HepG2 (cell line): ENCODE data around the gene SYNE3. TPM values are rescaled to one million over a fixed set of nuclear protein-coding genes. Genes with fewer than 3 reads are reported as not detected.

Source experiments
- ELK4 ChIP-seq: sonication (generic); formaldehyde crosslinking; IDR thresholded peaks from 2 replicates; pipeline ENCODE4 v1.9.0; 2021; ENCODE audit warnings: missing genetic modification reagents, borderline replicate concordance
- HDAC2 ChIP-seq: sonication (generic); formaldehyde crosslinking; IDR thresholded peaks from 2 replicates; pipeline ENCODE4 v1.4.0; 2020; ENCODE audit warnings: missing genetic modification reagents
- HNRNPLL ChIP-seq: fragments of 200-400 bp; formaldehyde crosslinking; IDR thresholded peaks from 2 replicates; pipeline ENCODE4 v1.6.1; 2017; ENCODE audit warnings: mild to moderate bottlenecking, low read depth, low read length; ENCODE audit not compliant: poor library complexity, severe bottlenecking
- HOXA5 ChIP-seq: sonication (generic); formaldehyde crosslinking; IDR thresholded peaks from 2 replicates; pipeline ENCODE4 v1.4.0; 2020; ENCODE audit warnings: missing genetic modification reagents
- KLF12 ChIP-seq: sonication (generic); formaldehyde crosslinking; IDR thresholded peaks from 2 replicates; pipeline ENCODE4 v1.4.0; 2020; ENCODE audit warnings: missing genetic modification reagents, borderline replicate concordance
- PCBP1 ChIP-seq: fragments of 200-400 bp; formaldehyde crosslinking; IDR thresholded peaks from 2 replicates; pipeline ENCODE4 v1.6.1; 2017; ENCODE audit warnings: mild to moderate bottlenecking, low read depth, low read length, borderline replicate concordance
- POLR2G ChIP-seq: fragments of 200-400 bp; formaldehyde crosslinking; IDR thresholded peaks from 2 replicates; pipeline ENCODE4 v1.6.1; 2018; ENCODE audit warnings: mild to moderate bottlenecking, low read depth, low read length, moderate library complexity
- SCMH1 ChIP-seq: sonication (generic); formaldehyde crosslinking; IDR thresholded peaks from 2 replicates; pipeline ENCODE4 v1.9.0; 2021; ENCODE audit warnings: missing genetic modification reagents, mild to moderate bottlenecking, borderline replicate concordance
- SP4 ChIP-seq: sonication (generic); formaldehyde crosslinking; IDR thresholded peaks from 2 replicates; pipeline ENCODE4 v1.8.1; 2023; ENCODE audit warnings: mild to moderate bottlenecking, missing genetic modification reagents
- SRSF1 ChIP-seq: fragments of 200-400 bp; formaldehyde crosslinking; optimal IDR thresholded peaks from 2 replicates; pipeline ENCODE3; 2017; ENCODE audit warnings: mild to moderate bottlenecking, low read depth, low read length, moderate library complexity
- TFDP2 ChIP-seq: sonication (generic); formaldehyde crosslinking; IDR thresholded peaks from 2 replicates; pipeline ENCODE4 v1.4.0; 2020; ENCODE audit warnings: missing genetic modification reagents
- WIZ ChIP-seq: sonication (generic); formaldehyde crosslinking; IDR thresholded peaks from 2 replicates; pipeline ENCODE4 v1.5.1; 2020; ENCODE audit warnings: mild to moderate bottlenecking, missing genetic modification reagents
- ZBTB2 ChIP-seq: sonication (generic); formaldehyde crosslinking; IDR thresholded peaks from 2 replicates; pipeline ENCODE4 v1.8.0; 2022; ENCODE audit warnings: low read depth, missing genetic modification reagents
- ZNF275 ChIP-seq: sonication (generic); formaldehyde crosslinking; IDR thresholded peaks from 2 replicates; pipeline ENCODE4 v1.8.0; 2022; ENCODE audit warnings: missing genetic modification reagents, mild to moderate bottlenecking, inconsistent platforms, borderline replicate concordance
- ZNF280B ChIP-seq: sonication (generic); formaldehyde crosslinking; IDR thresholded peaks from 2 replicates; pipeline ENCODE4 v1.5.0; 2020; ENCODE audit warnings: missing genetic modification reagents, mild to moderate bottlenecking, borderline replicate concordance
- ZNF549 ChIP-seq: sonication (generic); formaldehyde crosslinking; IDR thresholded peaks from 2 replicates; pipeline ENCODE4 v1.5.0; 2020; ENCODE audit warnings: missing genetic modification reagents
- ZNF746 ChIP-seq: sonication (generic); formaldehyde crosslinking; IDR thresholded peaks from 2 replicates; pipeline ENCODE4 v1.8.0; 2022; ENCODE audit warnings: mild to moderate bottlenecking, missing genetic modification reagents
- polyA plus RNA-seq, 8 experiments: library from polyadenylated mRNA; depleted of rRNA in 3 of 8; stranded (reverse) in 7 of 8; unstranded in 1 of 8; fragments of >200 nt; fragmentation: Illumina TruSeq in 4 of 8; extraction: Trizol in 4 of 8; gene quantifications; 2 replicates each; pipeline versions ENCODE4 v1.2.1 to v1.2.3, GENCODE V29; 2011 to 2016; ENCODE audit warnings: low read depth in 4 of 8, missing spikeins in 1 of 8, mixed read lengths in 1 of 8; ENCODE audit not compliant: insufficient read depth in 1 of 8
- total RNA-seq, 5 experiments: library from RNA; depleted of rRNA; stranded (reverse); fragments of >200 nt; fragmentation: Illumina TruSeq; extraction: Trizol; gene quantifications; 2 replicates each; pipeline ENCODE4 v1.2.3, GENCODE V29; 2016; ENCODE audit warnings: low read depth in 1 of 5

The SYNE3 gene
- total and polyA plus RNA-seq, 2 of the 13 experiments (the other 11 are each of a cell fraction or from before 2014, with no cell fraction given), result 7.8 to 8.0 TPM

- TF ChIP-seq SCMH1 (no peak), ZNF275 (CRISPR knock-in tag) (no peak), TFDP2 (0 out of 2 replicates have a peak, but pooled peaks have one; percentile 11), SP4 (CRISPR knock-in tag) (0 out of 2 replicates have a peak, but pooled peaks have one; percentile 14), KLF12 (CRISPR knock-in tag) (0 out of 2 replicates have a peak, but pooled peaks have one; percentile 24), WIZ (CRISPR knock-in tag) (no peak), ZNF746 (CRISPR knock-in tag) (0 out of 2 replicates have a peak, but pooled peaks have one; percentile 19), POLR2G (0 out of 2 replicates have a peak, but pooled peaks have one; percentile 21), HOXA5 (CRISPR knock-in tag) (0 out of 2 replicates have a peak, but pooled peaks have one; percentile 50), HNRNPLL (peak; percentile 53), PCBP1 (no peak), ELK4 (CRISPR knock-in tag) (no peak), SRSF1 (peak; percentile 39), HDAC2 (CRISPR knock-in tag) (no peak), ZNF549 (CRISPR knock-in tag) (no peak), ZBTB2 (CRISPR knock-in tag) (peak; percentile 47), ZNF280B (CRISPR knock-in tag) (peak; percentile 46; the same call in 1 of the 2 replicates)
These were observed at the start of gene SYNE3 (continued) for GRCh38 chr14:95516554-95517181.
